Gastroesophageal sphincter (tissue), 3 donors: ENCODE data around the gene CEP43.

Experiments used
- CTCF ChIP-seq, 4 experiments: fragments of 200-600 bp in 2 of 4; fragments of 450-650 bp in 2 of 4; sonication (generic) in 1 of 4; IDR thresholded peaks; one replicate each; pipeline ENCODE4 v1.5.1; 2017 to 2019; ENCODE audit warnings: antibody characterized with exemption in 4 of 4, mild to moderate bottlenecking in 2 of 4, moderate library complexity in 2 of 4
- EP300 ChIP-seq: sonication (generic); formaldehyde crosslinking; IDR thresholded peaks from one replicate; pipeline ENCODE4 v1.6.1; 2017; ENCODE audit warnings: antibody characterized with exemption, mild to moderate bottlenecking
- POLR2A ChIP-seq, 2 donors: fragments of 450-650 bp; IDR thresholded peaks; one replicate each; pipeline ENCODE4 v1.6.1; 2017; ENCODE audit warnings: antibody characterized with exemption in 2 of 2, mild to moderate bottlenecking in 2 of 2, moderate library complexity in 1 of 2
- POLR2AphosphoS5 ChIP-seq: sonication (generic); formaldehyde crosslinking; IDR thresholded peaks from one replicate; pipeline ENCODE4 v1.6.1; 2017; ENCODE audit warnings: antibody characterized with exemption

GRCh38 chr6:166951670-166952060 lies 47.5 kb upstream of the CEP43 start:
- TF ChIP-seq EP300, result no peak
- TF ChIP-seq CTCF (IDR thresholded peaks at IDR 0.05), result no peak
- no peak for TF ChIP-seq POLR2A (IDR thresholded peaks at IDR 0.05)
- no peak for TF ChIP-seq POLR2AphosphoS5
